GM12891 (cell line): ENCODE data around the gene FIG4.

Source experiments
- PAX5 ChIP-seq: IDR thresholded peaks from 2 replicates; pipeline ENCODE4 v1.6.1; 2011; ENCODE audit warnings: low read length, moderate library complexity, mild to moderate bottlenecking; ENCODE audit not compliant: insufficient read depth, severe bottlenecking
- POLR2A ChIP-seq: IDR thresholded peaks from 2 replicates; pipeline ENCODE4 v1.6.1; 2011; ENCODE audit warnings: low read depth, low read length, control low read depth
- POLR2AphosphoS5 ChIP-seq: IDR thresholded peaks from 2 replicates; pipeline ENCODE4 v1.6.1; 2011; ENCODE audit warnings: low read depth, low read length, control low read depth
- SPI1 ChIP-seq: IDR thresholded peaks from 2 replicates; pipeline ENCODE4 v1.6.1; 2011; ENCODE audit warnings: low read depth, low read length, control low read depth

- no peak for TF ChIP-seq POLR2A
- TF ChIP-seq POLR2AphosphoS5: no peak
- no peak for TF ChIP-seq PAX5
- TF ChIP-seq SPI1: no peak
Measured at GRCh38 chr6:109854541-109855308, 163.6 kb downstream of the FIG4 start.
